ENCODE data around the gene GRK4.
"Not testable (repeated sequence)": the region's sequence is repeated elsewhere in the genome, so short reads cannot be mapped to it uniquely, and the experiment has no call there.

Gene GRK4

GRCh38 chr4:3043282-3044020 lies 80.1 kb downstream of the GRK4 start:
- DNase-seq, result no peak

GRCh38 chr4:3044870-3045819 lies 81.8 kb downstream of the GRK4 start:
- peak; percentile 27 to 28 for DNase-seq

- no peak for DNase-seq
These were observed 82.8 kb downstream of the GRK4 start for GRCh38 chr4:3046162-3046561.

- DNase-seq, result no peak
These were observed 83.3 kb downstream of the GRK4 start for GRCh38 chr4:3046623-3047022.

GRCh38 chr4:3047464-3048286 lies 84.3 kb downstream of the GRK4 start:
- peak; percentile 38 to 52 for DNase-seq

- DNase-seq, result not testable (repeated sequence)
These were observed 87.9 kb downstream of the GRK4 start for GRCh38 chr4:3051141-3051897.

GRCh38 chr4:3054169-3054759 lies 90.9 kb downstream of the GRK4 start:
- DNase-seq, result no peak

GRCh38 chr4:3059943-3060342 lies 96.6 kb downstream of the GRK4 start:
- DNase-seq, result no peak

GRCh38 chr4:3060946-3061345 lies 97.6 kb downstream of the GRK4 start:
- no peak for DNase-seq

GRCh38 chr4:3062471-3062870 lies 99.1 kb downstream of the GRK4 start:
- DNase-seq, result no peak

- DNase-seq, result no peak
These were observed 102.2 kb downstream of the GRK4 start for GRCh38 chr4:3065551-3065950.

GRCh38 chr4:3066836-3067400 lies 103.5 kb downstream of the GRK4 start:
- DNase-seq, result no peak

GRCh38 chr4:3067473-3068001 lies 104.2 kb downstream of the GRK4 start:
- DNase-seq, result no peak

- DNase-seq, result no peak
These were observed 106.4 kb downstream of the GRK4 start for GRCh38 chr4:3069661-3070199.

- no peak for DNase-seq
These were observed 107.5 kb downstream of the GRK4 start for GRCh38 chr4:3070709-3071500.

GRCh38 chr4:3071811-3072210 lies 108.4 kb downstream of the GRK4 start:
- no peak for DNase-seq

- no peak for DNase-seq
These were observed 110.0 kb downstream of the GRK4 start for GRCh38 chr4:3073158-3074077.

GRCh38 chr4:3074078-3074845 lies 110.9 kb downstream of the GRK4 start, which contains the start of the genes HTT and HTT-AS:
HTT (plus strand) TSS chr4:3074681; CDS start chr4:3074826, 145 bp downstream.
HTT-AS (minus strand) TSS chr4:3074538.
- peak; percentile 97 for DNase-seq

All from activated CD4-positive, alpha-beta T cell treated with anti-CD3 and anti-CD28 coated beads, Interleukin-2, amount 50 U/mL, for 4 hours (primary cell).